Right lobe of liver (tissue), 6 donors: ENCODE measurements around the gene TAS1R3. TPM values are rescaled to one million over a fixed set of nuclear protein-coding genes. Genes with fewer than 3 reads are reported as not detected.

Source experiments
- ATAC-seq, 4 donors: fragments of 200-7000 bp; cut with Tn5 transposase; one replicate each; pipeline ENCODE4 v1.9.1; 2020; ENCODE audit warnings: mild to moderate bottlenecking in 4 of 4, moderate library complexity in 4 of 4
- DNase-seq, 3 donors: peaks; one replicate each; pipeline ENCODE4 v3.0.0-alpha.2; 2020
- H3K27ac ChIP-seq, 3 donors: fragments of 200-600 bp; one replicate each; pipeline ENCODE4 v1.8.0; 2022
- H3K27me3 ChIP-seq, 2 donors: fragments of 200-600 bp; one replicate each; pipeline ENCODE4 v1.8.0; 2022
- H3K36me3 ChIP-seq, 4 donors: fragments of 200-600 bp; sonication (generic) in 1 of 4; one replicate each; pipeline versions ENCODE4 v1.5.1 to v1.8.0; 2017 to 2022; ENCODE audit warnings: control low read depth in 1 of 4
- H3K4me1 ChIP-seq, 4 donors: fragments of 200-600 bp; sonication (generic) in 1 of 4; one replicate each; pipeline versions ENCODE4 v1.5.1 to v1.8.0; 2017 to 2022; ENCODE audit warnings: control low read depth in 1 of 4
- H3K4me3 ChIP-seq, 3 donors: fragments of 200-600 bp; one replicate each; pipeline ENCODE4 v1.8.0; 2022
- H3K9me3 ChIP-seq, 4 donors: fragments of 200-600 bp; sonication (generic) in 1 of 4; one replicate each; pipeline versions ENCODE4 v1.5.1 to v1.8.0; 2017 to 2022; ENCODE audit warnings: control low read depth in 1 of 4
- CTCF ChIP-seq, 4 donors: fragments of 200-600 bp in 3 of 4; fragments of 450-650 bp in 1 of 4; IDR thresholded peaks; one replicate each; pipeline versions ENCODE4 v1.5.1 to v1.8.0; 2016 to 2022; ENCODE audit warnings: antibody characterized with exemption in 4 of 4, mild to moderate bottlenecking in 2 of 4
- POLR2A ChIP-seq: fragments of 450-650 bp; IDR thresholded peaks from one replicate; pipeline ENCODE4 v1.6.1; 2017; ENCODE audit warnings: antibody characterized with exemption, mild to moderate bottlenecking
- WGBS: methylation state at CpG from one replicate; pipeline ENCODE4 v1.1.6; 2018; ENCODE audit warnings: low coverage, low lambda C conversion rate; ENCODE audit not compliant: insufficient coverage; ENCODE audit errors: missing lambda C conversion rate; 5-methylcytosine and 5-hydroxymethylcytosine counted together
- intact Hi-C, 2 donors: fragments of 100-400 bp; cut with DNase I; formaldehyde crosslinking; loops; one replicate each; pipeline versions ENCODE4 v1.11.2 to v1.14.1; 2022
- long read RNA-seq: library from polyadenylated mRNA; unstranded; transcript quantifications from one replicate; pipeline ENCODE4 v2.0.0, GENCODE V29; 2019
- total RNA-seq, 6 experiments: library from RNA; depleted of rRNA in 2 of 6; stranded (reverse); fragments of >200 nt in 2 of 6; fragmentation: NEBNext Ultra II Directional in 3 of 6; extraction: Animal tissue kit (Norgen Biotek cat#: 25700) in 3 of 6; gene quantifications; one replicate each; pipeline versions ENCODE4 v1.1.0 to v1.2.4, GENCODE V29; 2016 to 2023
- donor health status: DM: no; HTN: yes; CAD: no.
- donor health status: DM: no; HTN: no; CAD: no.
- donor health status: DM: no; HTN: no; CAD: no.
- donor health status: DM: no; HTN: yes; CAD: no.
- donor health status: DM: no; HTN: yes; CAD: no.

The TAS1R3 gene
- 1 to 10 TPM in 2 of 6 experiments, under 1 TPM in 4; 0.10 to 2.7 (median 0.33) TPM for total RNA-seq
- long read RNA-seq = 0 reads

- WGBS = no CpG with 5 or more reads among the region's 41 CpGs
Measured at GRCh38 chr1:1331068-1331965, at the start of gene TAS1R3. Gene TAS1R3 (plus strand): TSS chr1:1331280. CDS start chr1:1331346, 66 bp downstream.

GRCh38 chr1:1281533-1282321 lies 49.4 kb upstream of the TAS1R3 start:
- peak overlapping the region in 1 of 3 donors; percentile 19 for H3K4me3 ChIP-seq
- H3K27ac ChIP-seq = peak overlapping the region in 2 of 3 donors; percentile 30 to 64
- TF ChIP-seq POLR2A (no peak), CTCF (IDR thresholded peaks at IDR 0.05) (no peak)
- no peaks in the 10 kb centered on the region for H3K27me3 ChIP-seq
- WGBS = no CpG with 5 or more reads among the region's 26 CpGs
- no peaks in the 10 kb centered on the region for H3K36me3 ChIP-seq
- H3K9me3 ChIP-seq = no peaks in the 10 kb centered on the region
- intact Hi-C loops = no loop called here
- DNase-seq (peak; percentile 93 to 99 (median 97)), ATAC-seq (peak; percentile 92 to 96 (median 94))
- peaks cover 0 to 15% (median 6%) of the 10 kb centered on the region in 4 donors for H3K4me1 ChIP-seq

More at GRCh38 chr1:1331068-1331965, at the start of gene TAS1R3:
- no peak within 1 kb of the TSS for H3K4me3 ChIP-seq
- H3K27ac ChIP-seq = no peak within 1 kb of the TSS
- H3K9me3 ChIP-seq = no peaks in the 10 kb centered on the region
- TF ChIP-seq POLR2A (no peak), CTCF (IDR thresholded peaks at IDR 0.05) (no peak)
- peaks cover 0 to 6% (median 3%) of the 10 kb centered on the region in 4 donors for H3K4me1 ChIP-seq
- intact Hi-C loops = no loop called here
- H3K36me3 ChIP-seq = peaks cover 0 to 17% (median 4%) of the 10 kb centered on the region in 4 donors
- no peak for ATAC-seq
- no peaks in the 10 kb centered on the region for H3K27me3 ChIP-seq
- no peak for DNase-seq

GRCh38 chr1:1282998-1283397 lies 48.1 kb upstream of the TAS1R3 start:
- no peak for ATAC-seq
- 81% methylated on average over 6 of the region's 14 CpGs for WGBS
- Histone ChIP-seq H3K9me3 (no peaks in the 10 kb centered on the region), H3K4me1 (peaks cover 0 to 15% (median 6%) of the 10 kb centered on the region in 4 donors), H3K36me3 (no peaks in the 10 kb centered on the region), H3K27ac (no peak overlapping the region), H3K4me3 (no peak overlapping the region), H3K27me3 (no peaks in the 10 kb centered on the region)
- intact Hi-C loops = no loop called here
- DNase-seq = no peak
- TF ChIP-seq POLR2A (no peak), CTCF (IDR thresholded peaks at IDR 0.05) (no peak)

GRCh38 chr1:1283821-1284220 lies 47.3 kb upstream of the TAS1R3 start:
- Histone ChIP-seq H3K27me3 (no peaks in the 10 kb centered on the region), H3K9me3 (no peaks in the 10 kb centered on the region), H3K4me1 (peaks cover 0 to 15% (median 6%) of the 10 kb centered on the region in 4 donors), H3K27ac (no peak overlapping the region), H3K36me3 (no peaks in the 10 kb centered on the region), H3K4me3 (no peak overlapping the region)
- intact Hi-C loops = no loop called here
- WGBS = 3% methylated on average over 5 of the region's 9 CpGs
- DNase-seq (no peak), ATAC-seq (no peak)
- TF ChIP-seq CTCF (IDR thresholded peaks at IDR 0.05) (no peak), POLR2A (no peak)
